ENCODE measurements around the gene B9D1.

The B9D1 gene

DNA sequence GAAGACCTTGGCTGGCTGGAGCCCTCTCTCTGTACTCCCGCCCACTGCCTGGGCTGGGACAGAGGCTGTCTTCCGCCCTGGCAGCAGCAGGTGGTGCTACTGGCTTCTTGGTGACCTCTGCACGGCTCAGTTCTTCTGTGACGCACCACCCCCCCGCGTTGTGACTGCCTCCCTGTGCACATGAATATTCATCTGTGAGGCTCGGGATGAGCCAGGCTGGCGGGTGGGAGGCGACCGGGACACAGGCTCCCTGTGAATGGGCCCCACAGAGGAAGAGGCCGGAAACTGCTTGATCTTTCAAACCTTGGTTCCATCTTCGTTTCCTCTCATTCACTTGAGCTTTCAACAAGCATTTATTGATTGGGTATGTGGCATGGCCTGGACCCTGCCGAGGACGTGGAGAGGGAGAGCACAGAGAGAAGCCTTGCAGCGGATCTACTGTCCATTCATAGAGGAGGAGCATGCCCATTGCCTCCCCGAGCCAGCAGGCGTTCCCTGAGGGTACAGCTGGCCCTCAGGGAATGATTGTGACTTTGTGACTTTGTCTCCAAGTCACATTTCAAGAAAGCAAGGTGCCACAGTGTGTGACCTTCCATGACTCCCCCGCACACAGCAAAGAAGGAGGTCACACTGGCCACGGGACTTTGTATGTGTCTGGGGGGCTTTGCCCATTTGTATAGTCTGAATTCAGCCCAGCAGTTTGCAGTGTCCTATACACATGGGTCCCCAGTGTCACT is 45.0 kb downstream of the B9D1 start:
- DNase-seq = peak; percentile 92 to 97

DNA sequence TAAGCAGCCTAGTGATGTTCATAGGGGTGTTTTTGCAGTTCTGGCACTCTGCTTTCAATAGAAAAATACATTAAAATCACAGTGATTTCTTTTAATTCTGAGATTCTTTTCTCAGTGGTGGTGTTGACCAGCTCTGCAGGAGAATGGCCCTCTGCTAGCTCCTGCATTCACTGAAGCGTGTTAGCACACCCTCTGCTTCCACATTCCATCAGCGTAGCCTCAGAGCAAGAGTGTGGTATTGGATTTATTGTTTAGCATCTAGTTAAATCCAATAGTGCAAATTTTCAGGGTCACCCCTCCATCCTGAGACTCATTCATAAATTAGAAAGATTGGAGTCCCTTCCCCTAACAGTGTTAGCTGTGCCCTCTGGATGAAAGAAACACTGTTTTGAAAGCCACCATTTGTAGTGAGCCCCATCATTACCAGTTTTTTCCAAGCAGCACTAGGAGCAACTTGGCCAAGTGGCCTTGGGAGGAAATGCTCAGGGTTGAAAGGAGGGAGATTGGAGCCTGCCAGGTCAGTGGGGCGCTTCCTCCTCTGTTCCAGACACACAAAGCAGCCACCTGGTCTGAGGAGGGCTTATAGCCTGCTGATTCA is 45.7 kb downstream of the B9D1 start:
- no peak for DNase-seq

DNA sequence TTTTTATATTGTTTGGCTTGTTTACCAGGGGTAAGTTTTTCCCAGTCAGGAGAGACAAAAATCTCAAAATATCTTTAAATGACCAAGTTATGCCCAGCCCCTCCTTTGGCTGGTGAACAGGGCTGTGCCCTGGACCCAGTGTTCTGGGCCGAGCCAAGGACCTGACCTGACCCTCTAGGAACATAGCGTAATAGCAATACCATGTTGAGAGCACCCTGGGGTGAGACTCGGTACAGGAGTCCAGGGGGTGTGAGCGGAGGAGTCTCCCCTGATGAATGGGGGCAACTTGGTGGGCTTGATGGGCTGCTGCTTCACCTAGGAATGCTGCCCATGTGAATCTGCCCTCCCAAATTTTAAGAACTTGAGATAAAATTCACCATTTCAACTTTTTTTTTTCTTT is 47.4 kb downstream of the B9D1 start:
- no peak for DNase-seq

DNA sequence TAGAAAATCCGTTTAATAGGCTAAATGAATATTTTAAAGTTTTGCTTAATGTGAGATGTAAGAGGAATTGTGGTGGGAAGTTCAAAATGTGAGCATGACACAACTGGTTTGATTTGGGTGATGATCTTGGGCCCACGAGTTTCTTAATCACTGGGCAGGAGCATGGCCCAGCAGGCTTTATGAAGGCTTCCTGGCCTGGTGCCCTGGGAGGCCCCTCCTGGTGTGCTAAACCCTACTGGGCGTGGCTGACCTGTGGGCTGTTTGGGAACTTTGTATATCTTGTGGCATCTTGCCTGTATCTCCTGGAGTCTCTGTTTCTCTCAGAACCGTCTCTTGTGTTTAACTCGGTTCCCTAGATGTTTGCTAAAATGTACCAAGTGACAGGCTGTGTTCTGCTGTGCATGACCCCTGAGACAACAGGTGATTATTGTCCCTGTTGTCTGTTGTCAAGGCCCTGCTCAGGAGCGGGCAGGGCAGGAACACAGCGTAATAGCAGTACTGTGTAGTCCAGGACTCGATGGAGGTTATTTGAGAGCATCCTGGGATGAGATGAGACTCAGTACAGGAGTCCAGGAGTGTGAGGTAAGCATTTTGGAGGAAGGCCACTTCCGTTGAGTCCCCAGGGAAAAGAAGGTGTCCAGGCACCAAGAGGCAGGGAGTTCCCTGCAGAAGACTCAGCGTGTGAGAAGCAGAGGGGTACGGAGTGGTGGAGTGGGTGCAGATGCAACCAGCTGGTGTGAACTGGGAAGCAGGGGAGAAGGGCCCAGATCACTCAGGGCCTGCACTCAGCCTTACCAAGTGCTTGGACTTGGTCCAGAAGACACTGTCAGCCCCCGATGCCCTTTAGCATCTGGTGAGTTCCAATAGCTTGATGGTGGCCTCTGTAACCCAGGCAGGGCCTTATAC is 48.5 kb downstream of the B9D1 start:
- DNase-seq = no peak

DNA sequence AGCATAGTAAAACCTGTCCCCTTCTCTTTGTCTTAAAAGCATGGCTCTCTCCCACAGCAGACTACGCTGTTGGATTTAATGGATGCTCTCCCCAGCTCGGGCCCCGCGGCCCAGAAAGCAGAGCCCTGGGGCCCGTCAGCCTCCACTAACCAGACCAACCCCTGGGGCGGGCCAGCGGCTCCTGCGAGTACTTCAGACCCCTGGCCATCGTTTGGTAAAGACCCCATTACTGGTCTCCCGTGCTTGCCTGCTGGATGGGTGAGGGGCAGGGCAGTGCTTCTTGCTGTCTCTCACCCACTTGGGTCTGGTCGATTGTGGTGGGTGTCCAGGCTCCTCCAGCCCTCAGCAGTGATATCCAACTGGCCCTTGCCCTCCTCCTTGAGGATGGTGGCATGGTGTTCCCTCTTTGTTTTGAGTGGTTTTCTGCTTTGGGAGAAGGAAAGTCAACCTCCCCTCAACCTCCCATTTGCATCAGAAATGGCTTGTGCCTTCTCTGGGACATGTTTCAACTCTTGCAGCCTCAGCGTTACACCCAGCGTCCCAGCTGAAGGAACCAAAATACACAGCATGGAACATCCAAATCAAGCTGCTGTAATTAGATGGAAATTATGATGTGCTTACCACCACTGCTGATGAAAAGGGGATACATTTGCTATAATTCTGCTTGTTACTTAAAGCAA is 49.3 kb downstream of the B9D1 start:
- no peak for DNase-seq

DNA sequence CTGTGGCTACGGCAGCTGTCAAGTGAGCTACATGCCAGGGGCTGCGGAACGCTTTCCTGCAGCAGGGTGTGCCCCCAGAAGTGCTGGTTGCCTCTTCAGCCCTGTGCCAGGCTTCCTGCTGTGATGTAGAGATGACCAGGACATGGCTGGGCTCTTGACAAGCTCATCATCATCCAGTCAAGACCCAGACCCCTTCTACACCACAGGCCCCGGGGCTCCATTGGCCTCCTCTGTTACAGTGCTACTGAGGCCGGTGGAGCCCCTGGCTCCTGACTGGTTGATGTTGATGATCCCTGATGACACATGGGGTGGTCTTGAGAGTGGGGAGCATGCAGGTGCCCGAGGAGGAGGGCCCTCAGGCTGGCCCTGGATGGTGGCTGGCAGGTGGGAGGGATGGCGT is 50.1 kb downstream of the B9D1 start:
- no peak for DNase-seq

DNA sequence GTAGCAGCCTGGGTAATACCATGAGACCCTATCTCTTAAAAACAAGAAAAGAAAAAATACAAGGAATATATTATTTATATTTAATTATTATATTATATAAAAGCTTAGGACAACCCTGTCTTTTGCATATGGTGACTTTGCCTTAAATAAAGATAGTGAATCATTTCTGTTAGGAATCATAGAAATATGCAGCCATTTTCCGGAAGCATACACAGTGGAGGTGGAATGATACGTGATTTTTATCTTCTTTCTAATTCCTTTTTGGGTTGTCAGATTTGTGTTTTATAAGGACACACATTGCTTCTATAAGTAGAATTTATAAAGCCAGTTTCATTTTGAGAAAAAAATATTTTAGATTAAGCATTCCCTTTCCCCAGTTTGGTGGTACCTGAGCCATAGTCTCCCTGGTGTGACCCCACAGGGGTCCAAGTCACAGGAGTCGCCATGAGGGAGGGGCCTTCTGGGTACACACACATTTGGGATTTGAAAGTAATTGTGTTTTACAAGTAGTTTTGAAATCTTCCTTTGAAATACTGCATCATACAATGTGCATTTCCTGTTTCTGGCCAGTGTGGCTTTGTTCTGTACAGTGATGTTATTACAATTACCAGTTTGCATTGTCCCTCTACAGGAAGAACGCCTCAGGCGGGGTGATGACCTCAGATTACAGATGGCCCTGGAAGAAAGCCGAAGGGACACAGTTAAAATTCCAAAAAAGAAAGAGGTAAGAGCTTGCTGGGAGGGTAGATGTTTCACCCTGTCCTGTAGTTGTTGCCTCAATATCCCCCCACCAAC is 50.9 kb downstream of the B9D1 start:
- DNase-seq = no peak

DNA sequence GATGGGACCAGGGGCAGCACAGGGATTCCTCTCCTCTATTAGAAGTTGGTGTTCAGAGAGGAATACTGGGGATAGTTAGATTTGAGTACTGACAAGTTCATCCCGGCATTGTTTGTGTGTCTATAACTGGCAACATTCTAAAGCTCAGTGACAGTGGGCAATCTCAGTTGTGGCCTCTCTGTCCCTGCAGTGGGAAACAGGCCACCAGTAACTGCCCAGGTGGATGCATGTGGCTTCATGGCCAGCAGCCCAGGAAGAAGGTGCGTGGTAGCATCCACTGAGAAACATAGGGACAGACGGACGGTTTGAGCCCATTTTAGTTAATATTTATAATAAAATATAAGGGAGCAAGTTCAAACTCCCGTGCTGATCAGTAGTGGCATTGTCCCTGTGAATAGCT is 51.5 kb downstream of the B9D1 start:
- DNase-seq = no peak

DNA sequence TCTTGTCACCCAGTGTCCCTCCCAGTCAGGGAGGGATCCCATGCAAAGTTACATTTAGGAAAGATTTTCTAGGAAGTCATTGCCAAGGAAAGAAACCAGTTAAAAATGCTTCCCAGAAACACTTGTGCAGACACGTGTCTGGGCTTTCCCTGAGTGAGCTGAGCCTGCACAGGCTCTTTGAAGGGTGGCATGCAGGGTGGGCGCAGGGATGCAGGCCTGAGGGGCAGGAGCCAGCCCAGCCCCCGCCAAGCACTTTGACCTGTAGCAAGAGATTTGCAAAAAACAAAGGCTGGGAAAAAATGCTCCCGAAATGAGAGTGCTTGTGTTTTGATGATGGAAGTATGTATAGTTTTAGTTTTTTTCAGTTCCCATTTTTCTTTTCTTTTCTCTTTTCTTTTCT is 52.4 kb downstream of the B9D1 start:
- DNase-seq = no peak

DNA sequence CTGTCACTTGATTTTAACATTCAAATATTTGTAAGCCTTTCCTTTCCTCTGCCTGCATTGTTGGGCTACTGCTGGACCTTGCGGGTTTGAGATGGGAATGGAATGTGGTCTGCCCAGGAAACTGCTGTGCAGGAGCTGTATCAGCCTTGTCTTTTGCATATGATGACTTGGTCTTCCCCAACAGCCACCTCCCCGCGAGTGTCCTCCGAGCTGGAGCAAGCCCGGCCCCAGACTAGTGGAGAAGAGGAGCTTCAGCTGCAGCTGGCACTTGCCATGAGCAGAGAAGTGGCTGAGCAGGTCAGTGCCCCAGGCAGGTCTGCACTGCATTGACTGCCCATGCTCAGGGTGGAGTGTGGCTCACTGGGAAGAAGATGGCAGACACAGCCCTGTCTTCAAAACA is 52.8 kb downstream of the B9D1 start:
- DNase-seq = no peak

DNA sequence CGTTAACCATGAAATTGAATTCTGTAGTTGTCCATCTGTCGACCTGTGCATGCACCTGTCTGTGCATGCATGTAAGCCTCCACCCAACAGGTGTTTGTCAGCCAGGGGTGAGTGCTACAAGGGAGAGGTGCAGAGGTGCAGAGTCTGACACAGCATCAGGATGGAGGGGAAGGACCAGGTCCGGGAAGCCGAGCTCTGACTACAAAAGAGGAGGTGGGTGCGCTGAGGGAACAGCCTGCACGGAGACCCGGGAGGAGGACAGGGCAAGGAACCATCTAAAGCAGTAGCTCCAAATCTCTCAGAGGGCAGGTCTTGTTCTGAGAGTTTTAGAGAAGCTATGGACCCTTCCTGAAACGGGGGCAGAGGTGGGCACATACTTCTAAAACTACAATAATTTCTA is 54.1 kb downstream of the B9D1 start:
- no peak for DNase-seq

DNA sequence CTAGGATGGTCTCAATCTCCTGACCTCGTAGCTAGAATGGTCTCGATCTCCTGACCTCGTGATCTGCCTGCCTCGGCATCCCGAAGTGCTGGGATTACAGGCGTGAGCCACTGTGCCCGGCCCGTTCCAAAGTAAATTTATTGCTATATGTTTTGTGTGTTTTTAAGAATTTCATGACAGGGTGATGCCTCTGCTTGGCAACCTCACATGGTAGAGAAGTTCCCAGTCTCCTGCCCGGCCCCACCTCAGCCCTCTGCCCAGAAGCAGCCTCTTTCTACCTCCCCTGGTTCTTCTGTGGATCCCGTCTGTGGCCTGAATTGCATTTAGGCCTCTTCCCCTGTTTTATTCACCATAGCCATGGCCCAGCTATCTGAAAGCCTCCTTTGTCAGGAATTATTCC is 55.0 kb downstream of the B9D1 start:
- DNase-seq = no peak

DNA sequence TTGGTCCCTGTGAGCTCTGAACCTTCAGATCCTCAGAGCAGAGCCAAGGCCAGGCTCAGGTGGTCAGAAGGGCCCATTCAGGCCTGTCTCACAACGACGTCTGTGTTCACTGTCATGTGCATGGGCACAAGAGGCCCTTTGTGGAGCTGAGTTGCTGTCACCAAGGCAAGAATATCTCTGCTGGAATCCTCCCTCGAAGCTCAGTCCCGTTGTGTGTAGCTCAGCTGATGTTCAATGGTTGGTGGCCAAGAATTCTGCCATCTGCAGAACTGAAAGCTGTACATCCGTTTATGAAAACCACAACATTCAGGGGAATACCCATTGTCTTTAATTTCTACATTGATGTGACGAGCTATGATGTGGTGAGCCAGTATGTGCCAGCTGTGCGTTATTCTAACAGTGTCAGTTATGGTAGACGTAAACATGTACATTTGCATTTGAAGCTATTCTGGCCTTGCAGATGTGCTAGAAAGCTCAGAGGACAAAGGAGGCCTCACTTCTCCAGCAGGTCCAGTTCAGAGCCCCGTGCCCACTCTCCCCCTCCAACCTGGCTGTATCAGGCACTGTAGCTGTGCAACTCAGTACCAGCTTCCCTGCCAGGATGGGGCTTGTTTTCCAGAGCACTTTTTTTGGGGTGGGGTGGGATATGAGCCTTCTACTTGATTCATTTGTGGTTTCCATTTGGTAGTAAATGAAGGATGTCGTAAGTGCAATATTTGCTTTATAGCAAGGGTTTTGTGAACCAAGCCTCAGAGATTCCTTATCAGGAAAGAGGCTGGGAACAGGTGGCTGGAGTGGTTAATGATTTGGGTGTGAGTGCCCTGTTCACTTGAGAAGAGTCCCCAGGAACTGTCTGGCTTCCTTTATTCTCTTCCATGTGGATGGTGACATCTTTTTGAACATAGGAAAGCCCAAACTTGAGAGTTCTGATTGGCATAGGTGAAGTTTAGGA is 56.1 kb downstream of the B9D1 start:
- peak; percentile 91 to 96 for DNase-seq

DNA sequence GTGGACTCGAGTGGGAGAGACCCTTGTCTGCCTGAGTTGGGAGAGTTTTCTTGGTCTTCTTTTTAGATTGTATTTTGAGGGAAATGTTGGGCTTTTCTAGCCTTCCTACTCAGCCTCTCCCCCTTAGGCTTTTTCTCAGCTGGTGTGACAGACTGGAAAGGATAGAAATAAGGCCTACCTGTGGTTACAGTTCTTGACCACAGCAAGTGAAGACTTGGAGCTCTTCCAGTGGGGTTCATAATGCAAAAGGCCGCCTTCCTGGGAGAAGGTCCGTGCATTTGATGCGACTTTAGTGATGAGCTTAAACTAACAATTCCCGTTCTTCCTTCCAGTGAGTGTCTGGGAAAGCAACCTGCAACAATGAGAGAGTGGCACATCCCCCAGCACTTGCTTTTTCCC is 56.8 kb downstream of the B9D1 start:
- no peak for DNase-seq

DNA sequence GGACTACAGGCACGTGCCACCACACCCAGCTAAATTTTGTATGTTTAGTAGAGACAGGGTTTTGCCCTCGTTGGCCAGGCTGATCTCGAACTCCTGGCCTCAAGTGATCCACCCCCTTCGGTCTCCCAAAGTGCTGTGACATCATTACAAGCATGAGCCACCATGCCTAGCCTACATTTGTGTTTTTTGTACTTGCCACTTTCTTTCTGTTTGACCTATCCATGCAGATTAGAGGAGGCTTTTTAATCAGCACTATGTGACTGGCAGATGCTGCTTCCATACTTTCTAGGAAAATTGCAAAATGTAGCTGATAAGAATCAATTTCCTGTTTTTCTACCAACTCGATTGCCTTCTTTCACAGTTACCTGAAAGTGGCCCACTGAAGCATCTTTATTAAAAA is 57.3 kb downstream of the B9D1 start:
- DNase-seq = no peak

DNA sequence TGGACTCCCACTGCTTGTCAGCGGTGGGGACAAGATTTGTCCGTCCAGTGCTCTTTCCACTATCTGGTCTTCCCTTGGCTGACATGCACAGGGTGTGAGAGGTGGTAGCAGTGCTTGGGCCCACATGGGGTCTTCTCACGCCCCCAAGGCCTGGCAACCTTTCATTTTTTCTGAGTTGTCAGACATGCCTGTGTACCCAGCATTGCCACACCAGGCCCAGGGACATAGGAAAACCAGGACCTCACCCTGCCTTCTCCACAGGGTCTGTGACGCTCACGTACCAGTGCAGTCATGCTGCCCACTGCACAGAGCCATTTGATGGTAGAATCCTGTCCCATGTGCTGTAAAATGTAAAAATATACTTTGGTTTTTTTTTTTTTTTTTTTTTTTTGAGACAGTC is 57.8 kb downstream of the B9D1 start:
- no peak for DNase-seq

DNA sequence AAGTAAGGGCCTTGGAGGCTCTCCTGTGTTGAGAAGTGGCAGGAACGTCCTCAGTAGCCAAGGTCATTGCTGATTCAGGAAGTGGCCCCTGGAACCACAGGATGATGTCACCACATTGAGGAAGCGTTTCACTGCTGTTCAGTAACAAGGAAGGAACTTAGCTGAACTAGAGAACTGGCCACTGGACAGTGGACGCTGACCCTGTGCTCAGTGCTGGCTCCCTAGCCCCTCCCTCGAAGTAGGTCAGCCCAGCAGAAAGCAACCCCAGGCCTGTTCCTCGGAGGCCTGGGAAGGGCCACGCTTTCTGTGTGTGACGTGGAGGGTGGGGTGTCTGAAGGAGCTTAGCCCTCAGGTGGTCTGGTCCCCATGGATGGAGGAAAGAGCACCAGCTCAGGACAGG is 58.3 kb downstream of the B9D1 start:
- peak in 1 of 2 donors; percentile 41 for DNase-seq

DNA sequence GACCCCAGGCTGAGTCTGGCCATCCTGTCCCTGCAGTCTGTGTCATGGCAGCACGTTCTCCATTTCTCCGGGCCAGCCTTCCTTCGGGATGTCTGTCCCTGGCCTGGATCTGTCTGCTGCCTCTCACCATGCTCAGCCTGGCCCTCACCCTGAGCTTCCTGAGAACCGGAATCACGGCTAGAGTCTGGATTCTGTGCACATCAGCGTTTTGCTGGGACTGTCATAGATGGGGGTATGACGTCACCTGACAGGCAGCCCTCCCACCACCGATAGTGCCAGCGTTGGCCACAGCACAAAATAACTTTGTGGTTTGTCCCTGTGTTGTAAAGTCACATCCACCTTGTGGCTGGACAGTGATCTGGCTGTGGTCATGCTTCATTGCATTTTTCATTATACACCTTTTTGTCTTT is 59.2 kb downstream of the B9D1 start:
- DNase-seq = no peak

DNA sequence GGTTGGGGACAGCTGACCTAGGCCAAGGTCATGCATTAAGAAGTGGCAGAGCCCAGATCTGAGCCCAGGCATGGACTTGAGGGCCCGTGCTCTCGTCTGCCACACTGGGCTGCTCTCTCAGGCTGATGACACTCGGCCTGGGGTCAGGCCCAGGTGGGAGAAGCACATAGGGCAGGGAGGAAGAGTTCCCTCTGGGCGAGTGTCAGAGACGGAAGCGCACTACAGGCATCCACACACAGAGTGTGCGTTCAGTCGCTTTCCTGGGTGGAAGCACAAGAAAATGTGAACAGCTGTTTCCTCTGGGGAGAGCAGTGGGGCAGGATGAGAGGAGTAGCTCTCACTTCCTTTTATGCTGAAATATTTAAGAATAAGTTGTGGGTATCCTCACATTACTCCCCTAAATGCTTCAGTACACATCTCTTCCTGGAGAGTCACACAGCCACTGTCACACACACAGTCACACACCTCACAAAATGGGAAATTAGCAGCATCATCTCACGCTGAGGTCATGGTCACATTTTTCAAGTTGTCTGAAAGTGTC is 59.7 kb downstream of the B9D1 start:
- DNase-seq = no peak

DNA sequence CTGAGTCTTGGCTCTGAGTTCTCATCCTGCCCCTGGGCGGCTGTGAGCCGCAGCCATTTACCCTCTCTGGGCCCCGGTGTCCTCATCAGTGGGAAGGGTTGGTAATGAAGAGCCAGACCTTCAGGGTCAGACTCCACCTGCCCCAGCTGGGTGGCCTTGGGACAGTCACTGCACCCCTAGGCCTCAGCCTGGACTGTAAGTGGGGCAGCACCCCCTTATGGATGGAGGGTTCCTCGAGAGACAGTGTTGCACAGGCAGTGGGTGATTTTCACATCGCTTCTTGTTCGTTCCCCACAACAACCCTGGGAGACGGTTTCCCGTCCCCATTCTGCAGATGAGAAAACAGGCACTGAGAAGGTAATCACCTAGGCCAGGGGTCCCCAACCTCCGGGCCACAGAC is 60.5 kb downstream of the B9D1 start:
- no peak for DNase-seq

Measured in hippocampal formation (tissue), 2 donors.